ENCODE data around the gene AMN.

DNA sequence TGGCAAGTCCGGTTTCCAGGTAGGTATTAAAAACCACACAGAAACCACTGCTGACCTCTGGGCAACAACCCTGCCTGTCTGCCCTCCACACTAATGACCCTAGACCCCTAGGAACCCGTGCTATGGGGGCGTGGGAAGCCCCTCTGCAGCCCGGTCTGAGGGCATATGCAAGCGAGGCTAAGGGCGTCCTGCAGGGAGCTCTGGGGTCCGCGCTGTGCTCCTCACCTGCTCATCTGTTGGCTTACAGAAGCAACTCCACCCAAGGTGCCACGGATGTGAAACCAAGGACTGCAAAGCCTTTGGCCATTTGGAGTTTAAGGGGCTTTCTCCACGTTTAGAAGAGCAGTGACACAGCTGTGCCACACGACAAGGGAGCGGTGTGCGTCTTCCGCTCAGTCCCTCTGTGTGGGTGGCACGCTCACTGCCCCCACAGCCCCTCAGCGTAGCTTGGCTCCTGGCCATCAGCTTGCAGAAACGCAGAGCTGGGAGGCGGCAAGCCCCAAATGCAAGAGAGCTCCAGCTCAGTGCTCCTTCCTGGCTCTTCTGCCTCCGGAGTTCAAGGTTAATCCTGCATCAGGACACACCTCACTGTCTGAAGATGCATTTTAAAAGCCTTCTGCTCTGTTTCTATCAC lies 18.4 kb downstream of the AMN start:
- no peak for TF ChIP-seq CTCF (IDR thresholded peaks at IDR 0.05)
- TF ChIP-seq POLR2A (IDR thresholded peaks at IDR 0.05), result no peak
